Sigmoid colon (tissue), 3 donors: ENCODE data around the gene NTRK3.

Source experiments
- POLR2A ChIP-seq, 2 donors: fragments of 450-650 bp; IDR thresholded peaks; one replicate each; pipeline ENCODE4 v1.6.1; 2016; ENCODE audit warnings: antibody characterized with exemption in 2 of 2, mild to moderate bottlenecking in 2 of 2, moderate library complexity in 2 of 2
- TF ChIP-seq, protein P1 (sequence below), 4 experiments: fragments of 450-650 bp in 3 of 4; fragments of 200-600 bp in 1 of 4; IDR thresholded peaks; one replicate each; pipeline ENCODE4 v1.5.1; 2016 to 2019; ENCODE audit warnings: antibody characterized with exemption in 4 of 4, mild to moderate bottlenecking in 3 of 4, moderate library complexity in 2 of 4

DNA sequence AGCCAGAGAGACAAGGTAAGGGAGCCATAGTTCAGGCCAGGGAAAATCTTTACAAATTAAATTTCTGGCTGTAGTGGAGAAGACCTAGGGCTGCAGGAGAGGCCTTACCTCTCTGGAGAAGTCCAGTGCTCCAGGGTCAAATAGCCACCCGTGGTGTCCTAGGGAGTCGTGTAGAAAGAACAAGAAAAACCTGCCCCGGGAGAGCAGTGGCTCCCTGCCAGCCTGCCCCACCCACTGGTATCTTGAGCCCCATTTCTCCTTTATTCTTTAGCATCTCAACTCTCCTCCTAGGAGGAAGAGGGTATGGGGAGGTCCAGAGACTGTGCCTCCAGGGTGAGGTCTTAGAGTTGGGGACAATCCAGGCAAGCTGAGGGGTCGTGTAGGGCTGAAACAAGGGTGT is 32.1 kb upstream of the NTRK3 start:
- TF ChIP-seq, protein P1, sequence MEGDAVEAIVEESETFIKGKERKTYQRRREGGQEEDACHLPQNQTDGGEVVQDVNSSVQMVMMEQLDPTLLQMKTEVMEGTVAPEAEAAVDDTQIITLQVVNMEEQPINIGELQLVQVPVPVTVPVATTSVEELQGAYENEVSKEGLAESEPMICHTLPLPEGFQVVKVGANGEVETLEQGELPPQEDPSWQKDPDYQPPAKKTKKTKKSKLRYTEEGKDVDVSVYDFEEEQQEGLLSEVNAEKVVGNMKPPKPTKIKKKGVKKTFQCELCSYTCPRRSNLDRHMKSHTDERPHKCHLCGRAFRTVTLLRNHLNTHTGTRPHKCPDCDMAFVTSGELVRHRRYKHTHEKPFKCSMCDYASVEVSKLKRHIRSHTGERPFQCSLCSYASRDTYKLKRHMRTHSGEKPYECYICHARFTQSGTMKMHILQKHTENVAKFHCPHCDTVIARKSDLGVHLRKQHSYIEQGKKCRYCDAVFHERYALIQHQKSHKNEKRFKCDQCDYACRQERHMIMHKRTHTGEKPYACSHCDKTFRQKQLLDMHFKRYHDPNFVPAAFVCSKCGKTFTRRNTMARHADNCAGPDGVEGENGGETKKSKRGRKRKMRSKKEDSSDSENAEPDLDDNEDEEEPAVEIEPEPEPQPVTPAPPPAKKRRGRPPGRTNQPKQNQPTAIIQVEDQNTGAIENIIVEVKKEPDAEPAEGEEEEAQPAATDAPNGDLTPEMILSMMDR (IDR thresholded peaks at IDR 0.05) = no peak
- no peak for TF ChIP-seq POLR2A (IDR thresholded peaks at IDR 0.05)
